H54 (cell line): ENCODE measurements around the gene DIS3L2.

ENCODE experiments used
- DNase-seq: peaks from one replicate; pipeline ENCODE4 v3.0.0; 2011; ENCODE audit warnings: low spot score, mixed read lengths; ENCODE audit not compliant: insufficient read length
- FAIRE-seq: peaks from 3 replicates; lab custom pipeline; 2011; peaks lifted over from hg19 to GRCh38; lab: Jason Lieb, UNC
- POLR2A ChIP-seq: IDR thresholded peaks from 2 replicates; pipeline ENCODE4 v1.6.1; 2011; ENCODE audit warnings: low read depth, mild to moderate bottlenecking, low read length

DIS3L2 gene

DNA sequence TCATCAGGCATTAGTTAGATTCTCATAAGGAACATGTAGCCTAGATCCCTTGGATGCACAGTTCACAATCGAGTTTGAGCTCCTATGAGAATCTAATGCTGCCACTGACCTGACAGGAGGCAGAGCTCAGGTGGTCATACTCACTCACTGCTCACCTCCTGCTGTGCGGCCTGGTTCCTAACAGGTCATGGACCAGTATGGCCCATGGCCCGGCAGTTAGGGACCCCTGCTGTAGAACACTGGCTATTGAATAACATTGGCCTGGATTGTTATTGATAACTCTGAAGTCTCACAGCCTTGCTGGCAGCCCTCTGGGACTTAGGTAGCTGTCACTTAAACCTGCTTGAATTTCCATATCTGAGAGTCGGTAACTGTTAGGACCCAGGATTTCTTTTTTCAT lies 302.6 kb downstream of the DIS3L2 start:
- TF ChIP-seq POLR2A: no peak
- no peak for DNase-seq
- no peak for FAIRE-seq

- DNase-seq: no peak
- TF ChIP-seq POLR2A: no peak
- no peak for FAIRE-seq
Measured at GRCh38 chr2:232265329-232265728, 303.8 kb downstream of the DIS3L2 start.

GRCh38 chr2:232268636-232269165 lies 307.2 kb downstream of the DIS3L2 start:
- no peak for FAIRE-seq
- TF ChIP-seq POLR2A: no peak
- DNase-seq: no peak

GRCh38 chr2:232269867-232270266 lies 308.4 kb downstream of the DIS3L2 start:
- FAIRE-seq (no peak), DNase-seq (no peak)
- TF ChIP-seq POLR2A: no peak

DNA sequence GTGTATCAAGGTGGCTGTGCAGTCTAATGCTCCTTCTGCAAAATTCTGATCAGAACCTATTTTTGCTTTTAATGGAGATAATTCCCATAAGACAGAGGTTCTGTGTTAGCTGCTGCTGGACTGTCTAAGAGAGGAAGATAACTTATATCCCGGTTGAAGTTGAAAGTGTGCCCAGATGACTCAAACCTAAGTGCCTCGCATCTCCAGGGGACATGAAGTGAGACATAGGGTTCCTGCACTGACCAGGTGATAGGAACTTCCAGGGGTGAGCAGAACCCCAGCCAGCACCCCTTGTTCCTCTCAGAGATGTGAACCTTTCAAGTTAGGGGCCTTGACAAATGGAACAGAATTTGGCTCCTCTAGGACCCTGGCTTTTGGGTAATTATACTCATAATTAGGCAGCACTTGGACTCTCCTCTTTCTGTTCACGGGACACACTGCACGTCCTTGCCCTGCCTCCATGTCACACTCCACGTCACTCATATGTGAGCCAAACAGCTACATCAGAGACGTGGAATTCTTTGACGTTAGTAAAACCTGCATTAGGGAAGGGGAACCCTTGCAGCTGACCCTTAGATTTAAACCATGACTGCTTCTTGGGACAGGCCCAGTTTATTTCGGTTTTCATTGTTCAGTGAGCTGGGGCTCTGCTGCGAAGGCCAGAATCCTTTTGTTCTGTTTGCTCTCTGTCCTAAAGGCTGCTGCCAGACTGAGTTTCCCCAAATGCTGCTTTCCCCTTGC lies 312.6 kb downstream of the DIS3L2 start:
- no peak for TF ChIP-seq POLR2A
- FAIRE-seq (no peak), DNase-seq (no peak)

- FAIRE-seq (no peak), DNase-seq (no peak)
- no peak for TF ChIP-seq POLR2A
Measured at GRCh38 chr2:232275670-232276069, 314.2 kb downstream of the DIS3L2 start.

GRCh38 chr2:232276084-232276732 lies 314.7 kb downstream of the DIS3L2 start:
- no peak for TF ChIP-seq POLR2A
- FAIRE-seq: no peak
- no peak for DNase-seq

GRCh38 chr2:232276733-232277313 lies 315.3 kb downstream of the DIS3L2 start:
- DNase-seq (no peak), FAIRE-seq (no peak)
- no peak for TF ChIP-seq POLR2A

DNA sequence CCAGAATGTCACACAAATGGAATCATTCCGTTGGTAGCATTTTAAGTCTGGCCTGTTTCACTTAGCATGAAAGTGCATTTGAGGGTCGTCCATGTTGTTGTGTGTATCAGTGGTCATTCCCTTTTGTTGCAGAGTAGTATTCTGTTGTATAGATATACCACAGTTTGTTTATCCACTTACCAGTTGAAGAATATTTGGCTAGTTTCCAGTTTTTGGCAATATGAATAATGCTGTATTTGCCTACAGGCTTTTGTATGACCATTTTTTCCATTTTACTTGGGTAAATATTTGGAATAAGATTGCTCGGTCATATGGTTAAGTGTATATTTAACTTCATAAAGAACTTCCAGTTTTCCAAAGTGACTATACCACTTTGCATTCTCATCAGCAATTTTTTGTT lies 317.0 kb downstream of the DIS3L2 start:
- FAIRE-seq (no peak), DNase-seq (no peak)

DNA sequence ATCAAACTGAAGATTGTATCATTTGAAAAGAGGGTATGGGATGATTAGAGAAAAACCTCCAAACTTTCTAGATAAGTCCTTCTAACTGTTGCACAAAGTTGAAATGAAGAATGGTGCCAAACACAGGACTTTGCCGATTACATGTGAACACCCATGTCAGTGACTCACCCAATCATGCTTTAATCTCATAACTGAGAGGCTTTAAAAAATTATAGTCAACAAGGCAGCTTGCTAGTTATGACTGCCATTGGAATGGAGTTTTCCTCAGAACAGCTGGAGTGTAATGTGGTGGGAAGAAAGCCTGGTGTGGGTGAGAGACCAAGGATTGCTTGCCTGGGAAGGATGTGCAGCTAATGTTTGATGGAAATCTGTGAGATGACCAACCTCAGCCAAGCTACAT lies 318.8 kb downstream of the DIS3L2 start:
- DNase-seq: no peak
- FAIRE-seq: no peak
- TF ChIP-seq POLR2A: no peak

More for the DNA sequence above, 317.0 kb downstream of the DIS3L2 start:
- no peak for TF ChIP-seq POLR2A

GRCh38 chr2:232281858-232282507 lies 320.5 kb downstream of the DIS3L2 start:
- DNase-seq: no peak
- no peak for TF ChIP-seq POLR2A
- no peak for FAIRE-seq

DNA sequence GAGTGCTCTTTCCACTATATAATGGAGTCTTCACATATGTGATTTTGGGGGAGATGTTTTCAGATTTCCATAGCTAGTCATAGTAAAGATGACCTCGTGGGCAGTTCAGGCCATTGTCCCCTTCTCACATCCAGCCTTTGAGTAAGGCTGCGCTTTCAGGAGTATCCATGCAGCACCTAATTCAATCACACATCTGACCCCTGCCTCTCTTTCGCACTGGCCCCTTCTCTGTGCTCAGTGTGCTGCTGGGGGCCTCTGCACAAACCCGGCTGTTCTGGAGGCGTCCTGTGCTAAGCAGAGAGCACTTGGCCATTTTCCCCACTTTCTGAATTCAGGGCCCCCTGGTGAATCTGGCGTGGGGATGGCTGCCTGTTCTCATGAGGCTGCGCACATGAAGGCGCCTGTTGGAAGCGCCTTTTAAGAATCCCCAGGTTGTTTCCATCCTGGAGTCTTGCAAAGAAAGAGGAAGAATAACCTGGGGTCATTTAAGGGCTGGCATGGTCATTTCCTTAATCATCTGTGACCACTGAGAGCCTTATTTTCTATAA lies 321.1 kb downstream of the DIS3L2 start:
- FAIRE-seq: no peak
- no peak for TF ChIP-seq POLR2A
- DNase-seq: no peak

GRCh38 chr2:232286001-232286868 lies 324.7 kb downstream of the DIS3L2 start:
- FAIRE-seq (no peak), DNase-seq (no peak)
- no peak for TF ChIP-seq POLR2A
